Caco-2 (cell line): ENCODE measurements around the gene LDLRAD4. TPM values are rescaled to one million over a fixed set of nuclear protein-coding genes. Genes with fewer than 3 reads are reported as not detected.

Source experiments
- BruUV-seq: library from RNA; stranded (reverse); fragments of 400-500 nt; replicated peaks from 2 replicates; lab custom pipeline; 2021; lab: Mats Ljungman, UMichigan
- CTCF ChIA-PET: fragments of 300-600 bp; sonication (Branson Sonifier 250); formaldehyde crosslinking; loops from one replicate; lab custom pipeline; 2022; ENCODE audit warnings: antibody characterized with exemption; lab: Charles Lee
- POLR2A ChIA-PET: fragments of 300-600 bp; sonication (Branson Sonifier 250); formaldehyde crosslinking; loops from one replicate; lab custom pipeline; 2022; ENCODE audit warnings: antibody characterized with exemption; lab: Charles Lee
- DNase-seq, 2 experiments: peaks; one replicate each; pipeline versions ENCODE4 v3.0.0 to v3.0.0-alpha.2; 2020 to 2022
- H3K27me3 ChIP-seq: replicated peaks from 2 replicates; pipeline ENCODE4 v1.6.0; 2011; ENCODE audit warnings: low read length; ENCODE audit not compliant: control insufficient read depth, insufficient read depth
- H3K36me3 ChIP-seq: 2 replicates; pipeline ENCODE4 v1.5.1; 2011; ENCODE audit warnings: low read length; ENCODE audit not compliant: control insufficient read depth, insufficient read depth
- H3K4me1 ChIP-seq: fragments of 250-450 bp; sonication (Bioruptor Pico); 2 replicates; pipeline ENCODE4 v1.5.1; 2020; ENCODE audit warnings: mild to moderate bottlenecking
- H3K4me3 ChIP-seq: 2 replicates; pipeline ENCODE4 v1.5.1; 2011; ENCODE audit warnings: low read depth, mild to moderate bottlenecking, control low read depth, low read length
- H3K9me3 ChIP-seq: fragments of 250-450 bp; sonication (Bioruptor Pico); 2 replicates; pipeline ENCODE4 v1.5.1; 2020; ENCODE audit warnings: mild to moderate bottlenecking, moderate library complexity
- H3K27ac Mint-ChIP-seq: one replicate; pipeline ENCODE4 v1.8.0; 2022; ENCODE audit warnings: mixed read lengths; ENCODE audit not compliant: unreplicated experiment
- H3K27me3 Mint-ChIP-seq: one replicate; pipeline ENCODE4 v1.8.0; 2022; ENCODE audit warnings: mixed read lengths; ENCODE audit not compliant: insufficient read depth, unreplicated experiment
- H3K36me3 Mint-ChIP-seq: one replicate; pipeline ENCODE4 v1.8.0; 2022; ENCODE audit warnings: mild to moderate bottlenecking, mixed read lengths; ENCODE audit not compliant: insufficient read depth, unreplicated experiment
- H3K4me1 Mint-ChIP-seq: one replicate; pipeline ENCODE4 v1.8.0; 2022; ENCODE audit warnings: low read depth, mixed read lengths; ENCODE audit not compliant: unreplicated experiment
- H3K4me3 Mint-ChIP-seq: one replicate; pipeline ENCODE4 v1.8.0; 2022; ENCODE audit warnings: mild to moderate bottlenecking, moderate library complexity, mixed read lengths; ENCODE audit not compliant: unreplicated experiment
- H3K9me3 Mint-ChIP-seq: one replicate; pipeline ENCODE4 v1.8.0; 2022; ENCODE audit warnings: mixed read lengths; ENCODE audit not compliant: unreplicated experiment
- CTCF ChIP-seq, 2 experiments: fragments of 200-600 bp in 1 of 2; IDR thresholded peaks; 1 replicate in 1 of 2; 2 replicates in 1 of 2; pipeline versions ENCODE4 v1.5.1 to v1.8.0; 2011 to 2022; ENCODE audit warnings: antibody characterized with exemption in 1 of 2, control low read depth in 1 of 2, inconsistent platforms in 1 of 2, low read depth in 1 of 2, low read length in 1 of 2, mild to moderate bottlenecking in 1 of 2, moderate library complexity in 1 of 2; ENCODE audit not compliant: insufficient read depth in 1 of 2, severe bottlenecking in 1 of 2, unreplicated experiment in 1 of 2
- intact Hi-C: fragments of 100-400 bp; cut with micrococcal nuclease; formaldehyde crosslinking; loops from one replicate; pipeline ENCODE4 v1.10.0; 2022; ENCODE audit not compliant: unreplicated experiment
- total RNA-seq: library from RNA; stranded (reverse); gene quantifications from 2 replicates; pipeline ENCODE4 v1.2.3, GENCODE V29; 2022

LDLRAD4 gene
- total RNA-seq, 1 experiment from 2014 or later = 1.2 TPM

- no peak for TF ChIP-seq CTCF (IDR thresholded peaks at IDR 0.05; ENCODE audit: insufficient read depth in 1 of 2, low read depth in 1 of 2, low read length in 1 of 2, severe bottlenecking in 1 of 2, unreplicated experiment in 1 of 2)
- Mint-ChIP-seq H3K4me1 (no peaks in the 10 kb centered on the region), H3K9me3 (peaks cover 8% of the 10 kb centered on the region), H3K4me3 (no peak overlapping the region), H3K27ac (no peak overlapping the region), H3K36me3 (no peaks in the 10 kb centered on the region), H3K27me3 (peaks cover 28% of the 10 kb centered on the region)
- intact Hi-C loops = no loop called here
- ChIA-PET POLR2A (interaction anchor here (0.6 kb wide), 1 partner anchor 943 kb away, joined by 3 read pairs; no protein-coding TSS in a partner anchor), CTCF (no interaction called here)
- Histone ChIP-seq H3K36me3 (no peaks in the 10 kb centered on the region), H3K27me3 (no peaks in the 10 kb centered on the region), H3K4me1 (no peaks in the 10 kb centered on the region), H3K9me3 (peaks cover 3% of the 10 kb centered on the region; the same call in 1 of the 2 replicates), H3K4me3 (no peak overlapping the region)
- BruUV-seq = no TSS peak
- DNase-seq = no peak
These were observed 85.3 kb downstream of the LDLRAD4 start for GRCh38 chr18:13303756-13304364.

GRCh38 chr18:13305301-13305700 lies 86.7 kb downstream of the LDLRAD4 start:
- DNase-seq = no peak
- no peak overlapping the region for H3K4me3 ChIP-seq
- Mint-ChIP-seq H3K9me3 (peaks cover 8% of the 10 kb centered on the region), H3K4me3 (no peak overlapping the region), H3K4me1 (no peaks in the 10 kb centered on the region), H3K27me3 (peaks cover 31% of the 10 kb centered on the region), H3K27ac (no peak overlapping the region), H3K36me3 (no peaks in the 10 kb centered on the region)
- no peaks in the 10 kb centered on the region for H3K4me1 ChIP-seq
- BruUV-seq = no TSS peak
- ChIA-PET POLR2A (no interaction called here), CTCF (no interaction called here)
- intact Hi-C loops = no loop called here
- no peaks in the 10 kb centered on the region for H3K27me3 ChIP-seq
- no peak for TF ChIP-seq CTCF (IDR thresholded peaks at IDR 0.05; ENCODE audit: insufficient read depth in 1 of 2, low read depth in 1 of 2, low read length in 1 of 2, severe bottlenecking in 1 of 2, unreplicated experiment in 1 of 2)
- no peaks in the 10 kb centered on the region for H3K36me3 ChIP-seq
- H3K9me3 ChIP-seq = peaks cover 3% of the 10 kb centered on the region; the same call in 1 of the 2 replicates

- intact Hi-C loops = no loop called here
- H3K4me1 Mint-ChIP-seq = no peaks in the 10 kb centered on the region
- H3K4me1 ChIP-seq = no peaks in the 10 kb centered on the region
- no peak for TF ChIP-seq CTCF (IDR thresholded peaks at IDR 0.05; ENCODE audit: insufficient read depth in 1 of 2, low read depth in 1 of 2, low read length in 1 of 2, severe bottlenecking in 1 of 2, unreplicated experiment in 1 of 2)
- H3K9me3 Mint-ChIP-seq = peaks cover 8% of the 10 kb centered on the region
- H3K4me3 ChIP-seq = no peak overlapping the region
- no peak overlapping the region for H3K27ac Mint-ChIP-seq
- H3K36me3 Mint-ChIP-seq = no peaks in the 10 kb centered on the region
- peaks cover 26% of the 10 kb centered on the region for H3K27me3 Mint-ChIP-seq
- H3K4me3 Mint-ChIP-seq = no peak overlapping the region
- ChIA-PET CTCF (no interaction called here), POLR2A (no interaction called here)
- no TSS peak for BruUV-seq
- H3K27me3 ChIP-seq = no peaks in the 10 kb centered on the region
- H3K36me3 ChIP-seq = no peaks in the 10 kb centered on the region
- H3K9me3 ChIP-seq = peaks cover 3% of the 10 kb centered on the region; the same call in 1 of the 2 replicates
- DNase-seq = no peak
These were observed 88.0 kb downstream of the LDLRAD4 start for GRCh38 chr18:13306583-13306982.
